ENCODE data around the gene VPS39.

- no peak for TF ChIP-seq EZH2 (IDR thresholded peaks at IDR 0.05; ENCODE audit: borderline replicate concordance, low read length)
- TF ChIP-seq, protein P1, sequence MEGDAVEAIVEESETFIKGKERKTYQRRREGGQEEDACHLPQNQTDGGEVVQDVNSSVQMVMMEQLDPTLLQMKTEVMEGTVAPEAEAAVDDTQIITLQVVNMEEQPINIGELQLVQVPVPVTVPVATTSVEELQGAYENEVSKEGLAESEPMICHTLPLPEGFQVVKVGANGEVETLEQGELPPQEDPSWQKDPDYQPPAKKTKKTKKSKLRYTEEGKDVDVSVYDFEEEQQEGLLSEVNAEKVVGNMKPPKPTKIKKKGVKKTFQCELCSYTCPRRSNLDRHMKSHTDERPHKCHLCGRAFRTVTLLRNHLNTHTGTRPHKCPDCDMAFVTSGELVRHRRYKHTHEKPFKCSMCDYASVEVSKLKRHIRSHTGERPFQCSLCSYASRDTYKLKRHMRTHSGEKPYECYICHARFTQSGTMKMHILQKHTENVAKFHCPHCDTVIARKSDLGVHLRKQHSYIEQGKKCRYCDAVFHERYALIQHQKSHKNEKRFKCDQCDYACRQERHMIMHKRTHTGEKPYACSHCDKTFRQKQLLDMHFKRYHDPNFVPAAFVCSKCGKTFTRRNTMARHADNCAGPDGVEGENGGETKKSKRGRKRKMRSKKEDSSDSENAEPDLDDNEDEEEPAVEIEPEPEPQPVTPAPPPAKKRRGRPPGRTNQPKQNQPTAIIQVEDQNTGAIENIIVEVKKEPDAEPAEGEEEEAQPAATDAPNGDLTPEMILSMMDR (conservative IDR thresholded peaks at IDR 0.05 in 1 of 2, IDR thresholded peaks at IDR 0.05 in 1 of 2; ENCODE audit: extremely low read depth in 1 of 2, insufficient read depth in 1 of 2, low read depth in 1 of 2, low read length in 2 of 2): no peak
Observed at GRCh38 chr15:42121021-42121420, 87.1 kb downstream of the VPS39 start.
